Uterus (tissue), 4 donors: ENCODE results near the gene CHTF8. TPM values are rescaled to one million over a fixed set of nuclear protein-coding genes. Genes with fewer than 3 reads are reported as not detected.

Source experiments
- DNase-seq, 2 donors: peaks; one replicate each; pipeline ENCODE4 v3.0.0-alpha.2; 2019 to 2020
- H3K27ac ChIP-seq, 2 donors: fragments of 200-600 bp; sonication (generic); 1 replicate in 1 of 2; 2 replicates in 1 of 2; pipeline ENCODE4 v1.5.1; 2016 to 2018
- H3K27me3 ChIP-seq, 2 donors: fragments of 200-600 bp; sonication (generic); one replicate each; pipeline ENCODE4 v1.5.1; 2018 to 2019; ENCODE audit warnings: control low read depth in 1 of 2
- H3K36me3 ChIP-seq, 2 donors: fragments of 200-600 bp; sonication (generic); one replicate each; pipeline ENCODE4 v1.5.1; 2019; ENCODE audit warnings: control low read depth in 1 of 2
- H3K4me1 ChIP-seq, 2 donors: fragments of 200-600 bp; sonication (generic); one replicate each; pipeline ENCODE4 v1.5.1; 2018 to 2019; ENCODE audit warnings: control low read depth in 1 of 2
- H3K4me3 ChIP-seq, 2 donors: fragments of 200-600 bp; sonication (generic); 1 replicate in 1 of 2; 2 replicates in 1 of 2; pipeline ENCODE4 v1.5.1; 2018 to 2019; ENCODE audit warnings: mild to moderate bottlenecking in 1 of 2
- H3K9me3 ChIP-seq, 2 donors: fragments of 200-600 bp; sonication (generic); one replicate each; pipeline ENCODE4 v1.5.1; 2019; ENCODE audit warnings: control low read depth in 1 of 2
- CTCF ChIP-seq, 4 experiments: fragments of 200-600 bp in 2 of 4; fragments of 450-650 bp in 2 of 4; sonication (generic) in 2 of 4; IDR thresholded peaks; one replicate each; pipeline ENCODE4 v1.5.1; 2016 to 2019; ENCODE audit warnings: antibody characterized with exemption in 4 of 4, mild to moderate bottlenecking in 2 of 4, moderate library complexity in 1 of 4
- POLR2A ChIP-seq, 2 donors: fragments of 450-650 bp; IDR thresholded peaks; one replicate each; pipeline ENCODE4 v1.6.1; 2016; ENCODE audit warnings: antibody characterized with exemption in 2 of 2, mild to moderate bottlenecking in 1 of 2, moderate library complexity in 1 of 2
- intact Hi-C: fragments of 100-400 bp; cut with DNase I; formaldehyde crosslinking; loops from one replicate; pipeline ENCODE4 v1.15.1; 2023; ENCODE audit warnings: low total_unique reads
- total RNA-seq, 4 donors: library from RNA; depleted of rRNA in 3 of 4; stranded (reverse); fragments of >200 nt in 3 of 4; gene quantifications; one replicate each; pipeline versions ENCODE4 v1.1.0 to v1.2.4, GENCODE V29; 2014 to 2023
- donor health status: DM: yes; HTN: yes; CAD: no.

Gene CHTF8
- total RNA-seq, 4 donors from 2014 or later, result 29.7 to 120 (median 65.3) TPM

DNA sequence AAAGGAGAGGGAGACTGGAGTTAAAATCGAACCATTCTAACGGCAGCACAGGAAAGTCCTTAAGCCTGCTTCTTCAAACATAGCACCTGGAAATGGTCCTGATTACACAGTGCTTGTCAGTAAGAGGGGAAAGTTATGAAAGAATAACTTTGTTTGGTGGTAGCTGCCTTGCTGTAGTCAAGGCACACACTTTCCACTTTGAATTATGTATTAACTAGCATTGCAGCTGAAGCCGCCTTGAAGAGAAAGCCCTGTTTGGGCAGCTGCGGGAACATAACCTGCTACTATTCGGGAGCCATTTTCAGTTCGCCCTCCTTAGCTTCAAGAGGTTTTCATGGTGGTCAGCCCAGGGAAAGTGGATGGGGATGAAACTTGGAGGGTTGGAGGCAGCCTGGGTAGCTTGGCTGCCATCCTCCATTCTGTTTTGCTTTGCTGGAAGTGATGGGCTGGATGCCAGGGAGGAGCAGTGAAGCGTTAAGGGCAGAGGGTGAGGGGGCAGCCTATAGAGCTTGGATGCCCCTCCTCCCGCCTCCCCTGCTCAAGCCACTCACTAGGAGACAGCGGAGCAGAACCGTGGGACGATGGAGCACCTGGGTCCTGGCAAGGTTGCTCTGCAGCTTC is 32.2 kb downstream of the CHTF8 start:
- Histone ChIP-seq H3K27ac (no peak overlapping the region), H3K9me3 (no peaks in the 10 kb centered on the region), H3K4me3 (no peak overlapping the region), H3K4me1 (no peaks in the 10 kb centered on the region), H3K36me3 (no peaks in the 10 kb centered on the region), H3K27me3 (no peaks in the 10 kb centered on the region)
- TF ChIP-seq CTCF (IDR thresholded peaks at IDR 0.05), result no peak
- no peak for TF ChIP-seq POLR2A (IDR thresholded peaks at IDR 0.05)
- no peak for DNase-seq
- intact Hi-C loops, result no loop called here

- no peaks in the 10 kb centered on the region for H3K4me1 ChIP-seq
- DNase-seq, result no peak
- TF ChIP-seq POLR2A (IDR thresholded peaks at IDR 0.05) (no peak), CTCF (IDR thresholded peaks at IDR 0.05) (no peak)
- H3K27ac ChIP-seq, result no peak overlapping the region
- intact Hi-C loops, result no loop called here
- no peak overlapping the region for H3K4me3 ChIP-seq
- H3K36me3 ChIP-seq, result no peaks in the 10 kb centered on the region
- no peaks in the 10 kb centered on the region for H3K9me3 ChIP-seq
- no peaks in the 10 kb centered on the region for H3K27me3 ChIP-seq
Measured at GRCh38 chr16:69095193-69095592, 37.2 kb downstream of the CHTF8 start.

DNA sequence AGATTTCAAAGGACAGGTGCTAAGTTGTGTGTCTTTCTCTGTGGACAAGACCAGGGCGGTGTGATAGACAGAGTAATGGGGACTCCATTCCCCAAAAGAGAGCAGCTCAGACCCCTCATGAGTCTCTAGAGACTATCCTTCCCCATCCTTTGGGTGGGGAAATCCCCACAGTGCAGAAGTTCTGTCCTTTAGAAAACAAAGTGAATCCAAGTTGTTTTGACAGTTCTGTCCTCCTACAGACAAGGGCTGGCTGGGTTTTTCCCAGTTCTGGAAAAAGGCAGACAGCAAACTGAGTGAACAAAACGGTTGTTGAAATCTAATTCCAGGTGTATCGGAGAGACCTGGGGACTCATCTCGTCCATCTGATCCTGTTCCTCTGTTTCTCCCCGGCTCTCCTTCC is 37.9 kb downstream of the CHTF8 start:
- no peak overlapping the region for H3K27ac ChIP-seq
- H3K27me3 ChIP-seq, result no peaks in the 10 kb centered on the region
- no peaks in the 10 kb centered on the region for H3K9me3 ChIP-seq
- no peaks in the 10 kb centered on the region for H3K4me1 ChIP-seq
- H3K36me3 ChIP-seq, result no peaks in the 10 kb centered on the region
- no peak for DNase-seq
- intact Hi-C loops, result no loop called here
- no peak overlapping the region for H3K4me3 ChIP-seq
- TF ChIP-seq POLR2A (IDR thresholded peaks at IDR 0.05) (no peak), CTCF (IDR thresholded peaks at IDR 0.05) (no peak)

DNA sequence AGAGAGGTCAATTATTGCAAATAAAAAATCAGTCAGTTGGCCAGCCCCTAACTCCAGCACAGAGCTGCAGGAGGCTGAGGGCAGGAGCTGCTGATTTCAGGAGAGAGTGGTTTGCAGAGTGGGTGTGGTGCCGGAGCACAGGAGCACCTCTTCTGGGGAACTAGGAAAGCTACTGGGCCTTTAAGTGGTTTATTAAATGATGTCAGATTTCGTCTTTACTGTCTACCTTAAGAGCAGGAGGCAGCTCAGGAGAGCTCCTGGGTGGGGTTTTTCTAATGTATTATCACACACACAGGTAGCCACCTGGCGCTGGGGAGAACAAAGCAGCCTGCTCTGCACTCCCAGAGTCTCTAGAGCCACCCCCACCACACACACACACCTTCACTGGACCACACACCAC is 38.4 kb downstream of the CHTF8 start:
- intact Hi-C loops, result no loop called here
- no peaks in the 10 kb centered on the region for H3K9me3 ChIP-seq
- H3K36me3 ChIP-seq, result no peaks in the 10 kb centered on the region
- no peaks in the 10 kb centered on the region for H3K27me3 ChIP-seq
- no peaks in the 10 kb centered on the region for H3K4me1 ChIP-seq
- no peak overlapping the region for H3K4me3 ChIP-seq
- no peak for TF ChIP-seq POLR2A (IDR thresholded peaks at IDR 0.05)
- TF ChIP-seq CTCF (IDR thresholded peaks at IDR 0.05), result no peak
- no peak for DNase-seq
- no peak overlapping the region for H3K27ac ChIP-seq

DNA sequence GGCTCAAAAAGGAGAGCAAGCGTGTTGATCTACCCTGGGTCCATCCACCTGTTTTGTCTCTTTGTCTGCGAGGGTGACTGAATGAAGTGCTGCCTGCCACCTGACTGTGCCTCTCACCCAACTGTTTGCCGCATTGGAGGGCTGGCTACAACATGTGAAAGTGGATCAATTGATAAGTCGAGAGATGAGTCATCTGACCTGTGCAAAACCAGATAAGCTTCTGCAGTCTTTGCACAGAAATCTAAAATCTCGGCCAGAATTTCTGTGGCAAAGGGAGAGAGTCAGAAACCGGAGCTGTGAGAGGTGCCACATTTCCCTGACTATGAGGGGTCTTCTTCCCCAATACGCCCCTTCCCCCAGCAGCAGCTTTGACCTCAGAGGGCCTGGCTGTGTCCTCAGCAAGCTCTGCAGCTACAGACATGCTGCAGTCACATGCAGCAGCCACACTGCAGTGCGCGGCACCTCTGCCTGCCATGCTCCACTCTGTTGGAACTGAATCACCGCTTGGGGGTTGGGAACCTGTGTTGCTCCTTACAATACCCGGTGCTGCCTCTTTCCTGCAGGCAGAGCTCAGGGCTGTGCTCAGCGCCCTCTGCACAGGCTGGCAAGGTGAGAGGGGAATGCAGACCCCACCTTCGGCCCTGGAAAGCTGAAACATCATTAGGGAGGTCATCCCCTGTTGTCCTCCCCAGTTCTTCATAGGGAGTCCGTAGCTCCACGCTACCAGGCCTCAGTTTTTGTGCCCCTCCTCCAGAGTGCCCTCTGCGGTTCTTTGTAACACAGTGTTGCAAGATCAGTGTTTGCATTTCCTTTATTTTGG is 43.1 kb downstream of the CHTF8 start:
- no peak overlapping the region for H3K27ac ChIP-seq
- DNase-seq, result no peak
- TF ChIP-seq POLR2A (IDR thresholded peaks at IDR 0.05), result no peak
- no peak for TF ChIP-seq CTCF (IDR thresholded peaks at IDR 0.05)
- intact Hi-C loops, result no loop called here
- H3K27me3 ChIP-seq, result no peaks in the 10 kb centered on the region
- H3K4me3 ChIP-seq, result no peak overlapping the region
- no peaks in the 10 kb centered on the region for H3K4me1 ChIP-seq
- H3K9me3 ChIP-seq, result no peaks in the 10 kb centered on the region
- no peaks in the 10 kb centered on the region for H3K36me3 ChIP-seq
